ENCODE data around the gene PROK1.
"Not testable (repeated sequence)": the region's sequence is repeated elsewhere in the genome, so short reads cannot be mapped to it uniquely, and the experiment has no call there.

The PROK1 gene, protein sequence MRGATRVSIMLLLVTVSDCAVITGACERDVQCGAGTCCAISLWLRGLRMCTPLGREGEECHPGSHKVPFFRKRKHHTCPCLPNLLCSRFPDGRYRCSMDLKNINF
- long read RNA-seq, donor 1: 0 reads
- long read RNA-seq, donor 2: 0 reads
- long read RNA-seq, donor 3: 0 reads
- long read RNA-seq, donor 4: 0 reads
- long read RNA-seq, donor 5: 0 reads
- long read RNA-seq, donor 6: 0 reads
- long read RNA-seq, donor 7: 0 reads
- long read RNA-seq, donor 8: 0 reads

DNA sequence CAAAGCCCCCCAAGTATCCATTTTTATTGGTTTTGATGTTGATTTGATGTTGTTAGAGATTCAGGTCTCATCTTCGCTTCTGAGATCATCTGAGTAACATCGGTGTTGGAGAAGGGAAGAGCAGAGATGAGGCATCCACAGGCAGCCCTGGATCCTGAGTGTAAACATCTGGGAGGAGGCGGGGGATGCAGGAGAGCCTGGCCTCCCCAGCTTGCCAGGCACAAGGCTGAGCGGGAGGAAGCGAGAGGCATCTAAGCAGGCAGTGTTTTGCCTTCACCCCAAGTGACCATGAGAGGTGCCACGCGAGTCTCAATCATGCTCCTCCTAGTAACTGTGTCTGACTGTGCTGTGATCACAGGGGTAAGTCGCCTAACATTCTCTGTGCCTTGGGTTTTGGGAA lies at the start of gene PROK1:
Gene PROK1, plus strand, starts transcription at position 221 of the 400 bp plus-strand sequence. Its CDS starts 68 bp downstream, at position 289.
- DNase-seq: no peak

DNA sequence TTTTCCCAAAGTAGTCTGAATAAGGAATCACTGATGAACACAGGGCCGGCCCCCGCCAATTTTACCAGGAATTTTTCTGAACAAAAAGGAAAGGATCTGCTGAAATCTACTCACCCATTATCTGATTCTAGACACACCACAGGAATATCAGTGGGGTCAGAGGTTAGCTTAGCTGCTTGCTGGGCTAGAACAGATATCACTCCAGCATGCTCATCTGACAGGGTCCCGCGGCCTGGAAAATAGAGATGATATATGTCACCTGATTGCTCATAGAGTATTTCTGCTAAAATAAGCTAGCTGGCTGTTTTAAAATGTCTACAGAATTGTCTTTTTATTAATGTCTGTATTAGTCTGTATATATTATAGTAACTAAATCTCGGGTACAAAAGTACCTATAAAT lies 47.1 kb upstream of the PROK1 start:
- DNase-seq: no peak

DNA sequence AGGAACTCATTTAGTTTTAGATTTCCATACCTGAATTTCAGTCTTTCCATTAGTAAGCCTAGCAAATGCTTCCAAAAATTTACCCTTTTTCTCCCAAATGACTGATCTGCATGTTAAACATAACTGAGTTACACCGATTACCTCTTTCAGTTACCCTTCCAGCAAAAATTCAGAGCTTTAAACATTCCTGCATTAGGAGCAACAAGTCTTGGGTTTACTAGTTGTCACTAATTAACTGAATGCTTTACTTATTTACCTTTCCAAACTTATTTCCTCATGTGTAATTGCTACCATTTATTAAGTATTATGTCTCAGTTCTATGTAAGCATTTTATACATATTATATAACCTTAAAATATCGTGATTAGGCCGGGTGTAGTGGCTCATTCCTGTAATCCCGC lies 46.5 kb upstream of the PROK1 start:
- no peak for DNase-seq

DNA sequence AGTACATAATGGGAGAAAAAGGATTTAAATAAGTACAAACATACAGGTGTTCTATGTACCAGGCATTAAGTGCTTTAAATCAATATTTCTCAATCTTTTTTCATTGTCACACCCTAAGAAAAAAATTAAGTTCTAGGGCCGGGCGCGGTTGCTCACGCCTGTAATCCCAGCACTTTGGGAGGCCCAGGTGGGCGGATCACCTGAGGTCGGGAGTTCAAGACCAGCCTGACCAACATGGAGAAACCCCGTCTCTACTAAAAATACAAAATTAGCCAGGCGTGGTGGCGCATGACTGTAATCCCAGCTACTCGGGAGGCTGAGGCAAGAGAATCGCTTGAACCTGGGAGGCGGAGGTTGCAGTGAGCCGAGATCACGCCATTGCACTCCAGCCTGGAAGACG lies 44.5 kb upstream of the PROK1 start:
- DNase-seq: not testable (repeated sequence)

DNA sequence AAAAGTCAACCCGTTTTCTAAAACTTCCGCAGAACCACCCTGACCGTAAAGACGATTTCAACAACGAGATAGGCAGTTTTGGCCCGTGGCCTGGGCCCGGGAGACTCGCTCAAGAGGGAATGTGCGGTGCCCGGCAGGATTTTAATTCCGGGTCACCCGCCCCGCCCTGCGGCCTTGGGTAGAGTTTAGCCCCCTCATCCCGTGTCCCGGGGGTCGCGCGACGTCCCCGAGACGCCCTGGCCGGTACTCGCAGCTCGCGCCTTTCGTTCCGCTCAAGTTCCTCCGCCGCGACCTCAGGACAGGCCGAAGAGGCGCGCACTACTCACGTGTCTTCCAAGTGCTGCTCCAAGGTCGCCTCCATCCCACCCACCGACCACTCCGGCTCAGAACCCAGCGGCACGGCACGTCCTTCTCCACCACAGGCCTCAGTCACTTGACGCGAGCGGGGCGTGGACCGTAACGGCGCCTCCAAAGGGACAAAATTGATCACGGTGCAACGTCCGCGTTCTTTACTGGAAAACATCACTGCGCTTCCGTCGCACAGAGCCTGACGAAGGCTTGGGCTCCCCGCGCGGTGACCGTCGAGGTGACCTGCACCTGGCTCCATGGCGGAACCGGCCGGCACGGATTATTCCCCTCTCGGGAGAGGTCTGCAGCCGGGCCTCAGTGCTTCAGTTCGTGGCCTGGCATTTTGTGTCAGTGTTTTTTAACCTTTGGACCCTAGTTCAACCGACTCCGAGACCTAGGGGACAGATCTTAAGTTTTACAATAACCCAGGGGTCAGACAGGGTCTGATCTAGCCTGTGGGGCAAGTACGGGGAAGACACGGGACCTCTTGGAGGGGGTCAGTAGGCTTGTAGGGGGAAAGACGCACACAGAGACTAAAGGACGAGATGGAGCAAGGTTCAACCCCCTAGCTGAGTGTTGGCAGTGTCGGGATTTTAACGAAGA lies 43.4 kb upstream of the PROK1 start, which contains the start of gene LAMTOR5:
Gene LAMTOR5, minus strand, starts transcription at position 435 of the 951 bp plus-strand sequence. Its CDS starts 74 bp downstream, at position 361.
- DNase-seq: peak; percentile 86

DNA sequence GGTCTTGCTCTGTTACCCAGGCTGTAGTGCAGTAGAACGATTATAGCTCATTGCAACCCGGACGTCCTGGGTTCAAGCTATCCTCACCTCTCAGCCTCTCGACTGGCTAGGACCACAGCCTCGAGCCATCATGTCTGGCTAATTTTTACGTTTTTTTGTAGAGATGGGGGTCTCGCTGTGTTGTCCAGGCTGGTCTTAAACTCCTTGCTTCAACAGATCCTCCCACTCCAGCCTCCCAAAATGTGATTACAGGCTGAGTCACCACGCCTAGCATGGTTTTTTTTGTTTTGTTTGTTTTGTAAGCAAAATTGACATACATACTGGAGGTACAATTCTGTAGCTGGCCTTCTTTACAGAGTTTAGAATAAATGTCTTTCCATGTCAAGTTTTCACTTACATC lies 42.5 kb upstream of the PROK1 start:
- no peak for DNase-seq

DNA sequence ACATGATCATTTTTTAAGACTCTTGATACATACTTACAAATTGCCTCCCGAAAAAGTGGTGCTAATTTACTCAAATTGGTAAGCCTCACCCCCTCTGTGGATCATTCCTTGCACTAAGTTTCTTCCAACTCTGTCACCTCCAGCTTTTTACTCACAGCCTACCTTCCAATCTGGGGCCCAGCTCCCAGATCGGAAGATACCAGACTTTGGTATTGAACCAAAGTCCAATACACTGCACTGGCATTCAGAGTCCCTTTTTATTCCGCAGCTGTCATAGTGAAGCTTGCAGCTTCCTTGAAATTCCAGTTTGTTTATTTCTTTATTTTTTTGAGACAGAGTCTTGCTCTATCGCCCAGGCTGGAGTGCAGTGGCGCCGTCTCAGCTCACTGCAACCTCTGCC lies 41.6 kb upstream of the PROK1 start:
- DNase-seq: no peak

DNA sequence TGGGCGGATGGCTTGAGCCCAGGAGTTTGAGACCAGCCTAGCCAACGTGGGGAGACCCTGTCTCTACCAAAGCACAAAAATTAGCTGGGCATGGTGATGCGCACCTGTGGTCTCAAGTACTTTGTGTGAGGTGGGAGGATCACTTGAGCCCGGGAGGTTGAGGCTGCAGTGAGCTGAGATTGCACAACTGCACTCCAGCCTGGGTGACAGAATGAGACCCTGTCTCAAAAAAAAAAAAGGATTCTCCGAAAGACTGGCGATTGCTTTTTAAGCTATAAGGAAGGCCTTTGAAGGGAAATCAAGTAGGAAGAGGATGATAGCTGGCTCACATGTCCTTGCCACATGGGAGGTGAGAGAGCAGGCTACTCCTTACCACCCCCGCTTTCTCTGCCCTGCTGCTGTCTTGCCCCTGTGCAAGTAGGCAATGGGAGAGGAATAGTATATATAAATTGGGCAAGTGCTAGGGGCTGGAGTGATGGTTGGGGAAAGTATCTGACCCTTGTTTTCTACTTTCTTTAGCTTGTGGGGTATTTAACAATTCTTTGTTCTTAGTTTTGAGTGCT lies 39.7 kb upstream of the PROK1 start:
- DNase-seq: no peak

DNA sequence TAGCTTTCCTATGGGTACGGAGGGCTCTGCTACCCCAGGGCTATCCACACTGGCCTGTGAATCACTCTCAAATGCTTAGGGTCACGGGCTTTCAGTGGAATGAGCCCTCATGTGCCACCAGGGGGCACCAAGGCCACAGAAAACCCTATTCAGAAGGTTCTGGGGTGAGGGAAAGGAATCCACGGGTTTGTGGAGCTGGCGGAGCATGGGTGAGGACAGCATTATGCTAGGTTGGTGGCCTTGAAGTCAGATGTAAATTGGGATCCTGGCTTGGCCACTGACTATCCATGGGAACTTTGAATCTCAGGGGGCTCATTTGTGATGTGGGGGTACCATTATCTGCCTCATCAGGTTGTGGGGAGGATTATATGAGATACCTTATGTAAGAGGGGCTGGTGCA lies 38.4 kb upstream of the PROK1 start:
- DNase-seq: peak; percentile 37

DNA sequence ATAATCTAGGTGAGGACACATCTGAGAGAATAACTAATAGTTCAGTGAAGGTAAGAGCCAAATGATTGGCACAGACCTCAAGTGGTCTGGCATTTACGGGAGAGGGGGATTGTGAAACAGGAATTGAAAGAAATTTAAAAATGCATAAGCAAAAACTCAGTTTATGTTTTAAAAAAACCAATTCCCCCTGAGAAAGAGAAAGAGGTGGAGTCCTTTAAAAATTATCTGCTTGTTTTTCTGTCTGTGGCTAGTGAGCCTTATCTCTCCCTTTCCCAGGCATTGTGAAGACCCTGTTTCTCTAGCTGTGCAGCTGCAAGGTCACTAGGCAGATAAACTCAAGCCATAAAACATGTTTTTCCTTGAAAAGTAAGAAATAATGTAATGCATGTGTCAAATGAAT lies 37.9 kb upstream of the PROK1 start:
- not testable (repeated sequence) for DNase-seq

DNA sequence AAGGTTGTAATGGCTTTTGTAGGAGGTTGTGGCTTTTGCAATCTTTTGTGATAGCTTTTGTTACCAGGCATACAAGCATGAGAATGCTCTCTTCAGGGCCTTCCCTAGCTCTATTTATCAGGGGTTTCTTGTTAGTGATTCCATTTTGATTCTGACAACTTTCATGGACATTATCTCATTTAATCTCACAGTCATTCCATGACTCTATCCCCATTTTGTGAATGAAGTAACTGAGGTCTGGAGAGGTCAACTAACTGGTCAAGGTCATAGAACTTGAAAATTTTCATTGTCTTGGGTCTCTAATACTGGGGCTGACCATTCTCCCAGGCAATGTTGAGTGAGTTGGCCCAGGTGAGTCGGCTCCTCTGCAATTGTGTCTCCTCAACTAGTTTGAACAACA lies 32.2 kb upstream of the PROK1 start:
- DNase-seq: no peak

DNA sequence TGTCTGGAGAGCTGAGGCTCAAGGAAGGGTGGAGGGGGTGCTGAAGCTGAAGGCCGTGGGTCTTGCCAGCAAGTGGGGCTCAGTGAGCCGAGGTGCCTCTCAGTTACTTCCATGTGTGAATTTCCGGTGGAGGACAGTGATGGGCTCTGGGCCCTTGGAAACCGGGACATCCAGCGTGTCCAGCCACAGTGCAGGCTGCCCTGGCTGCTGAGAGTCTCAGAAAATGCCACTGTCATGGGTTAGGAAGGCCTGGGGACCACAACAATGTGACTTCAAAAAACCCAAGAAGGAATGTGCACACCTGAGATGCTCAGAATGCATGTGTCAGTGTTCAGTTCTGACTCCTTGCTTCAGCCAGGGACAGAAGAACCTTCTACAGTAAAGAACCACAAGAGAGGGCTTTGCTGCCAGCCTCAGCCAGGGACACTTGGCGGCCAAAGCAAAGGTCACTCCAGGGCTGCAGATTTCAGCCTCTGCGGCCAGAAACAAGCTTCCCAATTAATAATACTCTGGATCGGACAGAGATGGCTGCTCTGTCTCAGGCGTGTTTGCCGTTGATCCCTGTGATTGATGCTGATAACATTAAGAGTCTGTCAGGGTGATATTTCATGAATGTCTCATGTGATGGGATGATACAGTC lies 30.8 kb upstream of the PROK1 start:
- DNase-seq: no peak

DNA sequence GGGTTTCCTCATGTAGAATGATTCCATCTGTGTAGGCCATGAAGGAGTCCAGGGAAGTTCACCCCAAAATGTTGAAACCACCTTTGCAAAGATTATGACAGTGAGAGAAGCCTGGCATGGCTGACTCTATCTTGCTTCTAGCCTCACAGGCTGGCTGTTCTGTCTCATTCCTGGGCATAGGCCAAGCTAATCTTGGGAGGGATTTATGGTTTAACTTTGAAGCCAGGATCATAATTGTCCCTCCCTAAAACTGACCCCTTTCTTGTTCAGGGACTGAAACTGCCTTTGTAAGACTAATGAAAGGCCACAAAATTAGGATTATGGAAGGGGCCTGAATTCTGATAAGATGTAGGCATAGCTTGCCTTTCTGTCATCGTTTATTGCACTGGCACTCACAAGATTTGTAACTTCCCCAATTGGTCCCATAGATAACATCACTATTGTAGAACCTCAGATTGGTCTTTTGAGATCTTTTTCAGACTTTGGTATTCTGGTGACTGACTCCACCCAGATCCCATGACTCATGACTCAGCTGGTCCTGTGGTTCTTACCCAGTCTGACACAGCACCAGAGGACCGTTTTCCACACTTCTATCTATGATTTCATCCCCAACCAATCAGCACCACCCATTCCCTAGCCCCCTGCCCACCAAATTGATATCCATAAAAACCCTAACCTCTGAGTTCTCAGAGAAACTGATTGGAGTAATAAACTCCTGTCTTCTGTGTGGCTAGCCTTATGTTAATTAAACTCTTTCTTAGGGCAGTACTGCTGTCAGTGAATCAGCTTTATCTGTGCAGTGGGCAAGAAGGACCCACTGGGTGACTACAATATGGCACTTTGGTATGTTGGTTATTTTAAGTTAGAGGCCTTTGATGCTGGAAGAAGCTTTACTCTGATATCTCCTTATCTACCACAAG lies 29.8 kb upstream of the PROK1 start:
- no peak for DNase-seq

DNA sequence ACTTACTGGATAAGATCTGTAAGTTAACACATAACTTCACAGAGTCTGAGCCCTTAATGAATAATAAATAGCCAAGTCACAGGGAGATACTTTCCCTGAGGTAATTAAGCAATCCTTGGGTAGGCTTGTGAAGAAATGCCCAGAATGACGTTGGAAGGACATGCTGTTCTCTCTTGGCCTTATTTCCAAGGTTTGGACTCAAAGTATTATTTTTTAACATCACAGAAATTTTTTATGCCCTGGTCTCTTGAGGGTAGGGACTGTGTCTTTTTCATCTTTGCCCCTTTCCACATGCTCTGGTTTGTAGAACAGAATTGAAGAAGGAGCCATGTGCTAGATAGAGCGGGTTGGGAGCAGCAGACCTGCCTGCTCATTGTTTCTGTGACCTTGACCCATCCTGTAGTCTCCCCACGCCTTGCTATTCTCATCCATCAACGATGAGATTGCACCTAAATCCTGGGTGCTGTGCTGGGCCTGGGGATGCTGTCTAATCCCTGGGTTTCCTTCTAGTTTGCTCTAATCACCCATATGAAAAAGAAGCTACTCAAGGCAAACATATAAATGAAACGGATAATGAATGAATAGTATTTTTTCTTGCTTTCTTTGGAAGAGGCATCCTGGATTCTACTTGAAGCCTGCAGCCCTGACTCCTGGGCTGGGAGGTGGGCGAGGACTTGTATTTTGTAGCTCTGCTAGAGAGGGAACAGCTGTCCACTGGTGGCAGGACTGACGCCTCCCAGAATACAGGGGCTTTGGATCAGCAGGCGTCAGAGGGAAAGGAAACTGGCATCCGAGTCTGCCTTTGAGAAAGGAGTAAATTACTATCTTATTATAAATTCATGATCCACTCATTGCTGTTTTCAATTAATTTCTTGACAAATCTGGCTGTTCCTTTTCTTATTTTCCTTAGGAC lies 26.0 kb upstream of the PROK1 start:
- DNase-seq: no peak

DNA sequence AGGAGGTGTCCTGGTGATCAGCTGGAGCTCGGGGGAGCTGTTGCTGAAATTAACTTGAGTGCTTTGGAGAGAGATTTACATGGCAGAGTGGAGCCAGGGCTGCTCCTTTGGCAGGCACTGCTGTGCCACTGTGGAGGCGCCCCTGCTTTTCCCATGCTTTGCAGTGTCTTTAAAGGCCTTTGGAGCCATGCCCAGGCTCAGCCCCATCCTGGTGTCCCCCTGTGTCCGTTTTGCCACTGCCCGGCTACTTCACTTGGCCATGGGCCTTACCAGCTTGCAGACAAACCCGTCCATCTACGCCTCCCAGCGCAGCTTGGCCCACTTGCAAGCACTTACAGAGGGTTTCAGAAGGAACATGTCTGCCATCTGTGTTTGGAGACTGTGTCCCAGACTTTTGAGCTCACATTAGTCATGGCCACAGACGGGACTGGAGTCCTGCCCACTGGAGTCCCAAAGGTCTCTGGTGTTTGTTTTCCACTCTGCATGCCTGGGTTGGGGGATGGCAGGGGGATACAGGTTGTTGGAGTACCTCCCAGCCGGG lies 25.3 kb upstream of the PROK1 start:
- no peak for DNase-seq

DNA sequence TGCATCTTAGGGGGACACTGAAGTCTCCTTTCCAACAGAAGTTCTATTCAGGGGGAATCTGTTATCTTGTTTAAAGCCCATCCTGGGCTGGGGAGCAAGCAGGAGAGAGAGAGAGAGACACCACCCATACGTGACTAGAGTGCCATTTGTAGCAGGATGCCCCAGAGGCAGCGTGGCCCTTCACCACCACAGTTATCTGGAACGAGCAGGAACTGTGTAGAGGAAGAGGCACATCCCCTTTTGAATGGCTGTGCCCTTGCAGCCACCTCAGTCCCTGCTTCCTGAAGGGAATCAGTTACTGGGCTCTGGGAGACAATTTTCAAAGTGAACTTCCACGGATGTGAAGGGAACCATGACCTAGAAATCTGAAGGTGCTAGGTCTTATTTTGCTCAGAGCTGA lies 24.1 kb upstream of the PROK1 start:
- no peak for DNase-seq

DNA sequence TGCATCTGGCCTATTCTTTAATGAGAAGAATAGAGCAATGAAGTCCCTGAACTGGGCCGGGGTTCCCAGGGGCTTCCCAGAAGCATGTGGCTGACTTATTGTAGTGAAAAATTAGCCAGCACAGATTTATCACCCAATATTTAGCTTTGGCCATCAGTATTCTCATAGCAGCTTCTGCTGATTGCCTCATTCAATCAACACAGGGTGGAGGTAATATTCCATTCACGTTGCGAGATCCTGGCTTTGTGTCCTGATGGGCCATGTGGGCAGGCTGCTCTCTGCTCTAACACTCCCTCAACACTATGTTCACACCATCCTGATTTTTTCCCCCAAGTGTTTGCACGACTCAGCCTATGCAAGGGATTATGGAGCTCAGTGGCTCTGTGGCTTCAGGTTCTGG lies 22.0 kb upstream of the PROK1 start:
- DNase-seq: no peak

DNA sequence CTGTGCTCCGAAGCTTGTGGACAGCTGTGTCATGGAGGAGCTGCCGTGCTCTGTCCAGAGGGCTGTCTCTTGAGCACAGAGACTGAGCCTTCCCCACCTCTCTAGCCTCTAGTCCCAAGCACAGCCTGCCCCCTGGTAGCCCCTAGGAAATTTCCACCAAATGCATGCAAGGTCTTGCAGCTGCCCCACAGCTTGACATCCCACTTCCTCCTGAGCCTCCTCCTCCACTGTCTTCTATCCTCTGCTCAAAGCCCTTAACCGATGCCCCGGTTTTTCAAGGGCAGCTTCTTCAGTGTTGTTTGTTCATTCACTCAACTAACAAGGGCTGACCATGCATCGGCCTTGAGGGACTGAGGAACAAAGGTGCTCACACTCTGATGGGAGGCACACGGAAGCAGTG lies 20.6 kb upstream of the PROK1 start:
- no peak for DNase-seq

DNA sequence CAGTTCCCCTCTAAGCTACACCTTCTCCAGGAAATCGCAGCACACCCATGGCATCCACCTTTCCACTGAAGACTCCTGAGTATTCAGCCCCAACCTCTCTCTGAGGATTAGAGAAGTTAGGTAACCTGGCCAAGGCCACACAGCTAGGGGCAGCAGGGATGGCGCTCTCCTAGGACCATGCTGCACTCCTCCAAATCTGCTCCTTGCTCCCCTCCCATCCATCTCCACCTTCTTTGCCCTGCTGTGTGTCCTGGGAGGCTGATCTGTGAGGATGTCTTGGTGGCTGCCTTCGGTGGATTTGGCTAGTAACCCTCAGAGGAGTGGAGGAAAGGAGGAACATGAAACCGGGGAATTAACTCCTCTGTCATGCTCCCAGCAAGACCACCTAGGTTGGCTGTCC lies 20.0 kb upstream of the PROK1 start:
- DNase-seq: no peak

DNA sequence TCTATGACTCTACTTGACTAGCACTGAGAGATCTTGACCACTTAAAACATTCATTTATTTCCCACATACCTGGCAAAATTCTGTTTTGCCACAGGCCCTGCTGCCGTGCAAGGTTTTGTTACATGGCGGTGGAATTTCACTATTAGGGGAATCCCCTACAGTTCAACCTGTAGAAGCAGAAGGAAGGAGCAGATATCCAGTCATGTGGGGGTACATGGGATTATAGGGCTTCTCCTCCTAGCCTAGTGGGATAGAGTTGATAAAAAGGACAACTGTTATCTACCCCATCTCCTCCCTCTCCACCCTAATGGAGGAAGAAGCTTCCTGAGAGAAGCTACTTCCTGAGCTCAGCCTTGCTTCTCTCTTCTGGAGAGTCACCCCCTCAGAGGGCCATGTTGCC lies 17.7 kb upstream of the PROK1 start:
- no peak for DNase-seq
